Panc1 (cell line): ENCODE measurements around the gene WDR64. TPM values are rescaled to one million over a fixed set of nuclear protein-coding genes. Genes with fewer than 3 reads are reported as not detected.

ENCODE experiments used
- ATAC-seq: fragments of 200-7000 bp; cut with Tn5 transposase; 2 replicates; pipeline ENCODE4 v1.9.1; 2020; ENCODE audit warnings: mild to moderate bottlenecking, moderate library complexity
- BruUV-seq: library from RNA; stranded (reverse); fragments of 400-500 nt; replicated peaks from 2 replicates; lab custom pipeline; 2021; lab: Mats Ljungman, UMichigan
- CTCF ChIA-PET: fragments of 300-600 bp; sonication (Branson Sonifier 250); formaldehyde crosslinking; loops from one replicate; lab custom pipeline; 2022; ENCODE audit warnings: antibody characterized with exemption; lab: Charles Lee
- POLR2A ChIA-PET: fragments of 300-600 bp; sonication (Branson Sonifier 250); formaldehyde crosslinking; loops from one replicate; lab custom pipeline; 2022; ENCODE audit warnings: antibody characterized with exemption; lab: Charles Lee
- DNase-seq: peaks from one replicate; pipeline ENCODE4 v3.0.0-alpha.2; 2010; ENCODE audit warnings: low read depth, low spot score
- H3K27ac ChIP-seq: 2 replicates; pipeline ENCODE4 v1.5.1; 2011; ENCODE audit warnings: mild to moderate bottlenecking, low read length, inconsistent platforms
- H3K27me3 ChIP-seq: fragments of 200-500 bp; sonication (Bioruptor generic); 2 replicates; pipeline ENCODE4 v1.6.0; 2014; ENCODE audit warnings: low read length, inconsistent platforms; ENCODE audit not compliant: control insufficient read depth, insufficient read depth
- H3K36me3 ChIP-seq: fragments of 200-500 bp; sonication (Bioruptor generic); 2 replicates; pipeline ENCODE4 v1.5.1; 2014; ENCODE audit warnings: inconsistent platforms, mild to moderate bottlenecking, low read length, moderate library complexity; ENCODE audit not compliant: control insufficient read depth, insufficient read depth
- H3K4me1 ChIP-seq: 2 replicates; pipeline ENCODE4 v1.5.1; 2011; ENCODE audit warnings: inconsistent platforms, mild to moderate bottlenecking, low read length, moderate library complexity; ENCODE audit not compliant: control insufficient read depth, insufficient read depth
- H3K4me3 ChIP-seq, 2 experiments: 2 replicates each; pipeline ENCODE4 v1.5.1; 2011 to 2012; ENCODE audit warnings: low read depth in 2 of 2, low read length in 2 of 2, mild to moderate bottlenecking in 2 of 2, inconsistent platforms in 1 of 2, moderate library complexity in 1 of 2
- H3K9me3 ChIP-seq: fragments of 200-500 bp; sonication (Bioruptor generic); 2 replicates; pipeline ENCODE4 v1.5.1; 2014; ENCODE audit warnings: low read depth, mild to moderate bottlenecking, inconsistent platforms, low read length, moderate library complexity; ENCODE audit not compliant: control insufficient read depth, insufficient read depth
- CTCF ChIP-seq: fragments of 450-650 bp; IDR thresholded peaks from 2 replicates; pipeline ENCODE4 v1.5.1; 2017; ENCODE audit warnings: mild to moderate bottlenecking
- POLR2AphosphoS5 ChIP-seq: IDR thresholded peaks from 2 replicates; pipeline ENCODE4 v1.6.1; 2012; ENCODE audit warnings: mild to moderate bottlenecking, low read depth, low read length, moderate library complexity
- REST ChIP-seq, 2 experiments: IDR thresholded peaks; 2 replicates each; pipeline ENCODE4 v1.6.1; 2011 to 2012; ENCODE audit warnings: low read depth in 2 of 2, control low read depth in 1 of 2, low read length in 1 of 2, mild to moderate bottlenecking in 1 of 2, moderate library complexity in 1 of 2; ENCODE audit not compliant: insufficient read depth in 1 of 2
- SIN3A ChIP-seq: IDR thresholded peaks from 2 replicates; pipeline ENCODE4 v1.6.1; 2012; ENCODE audit warnings: low read depth, mild to moderate bottlenecking, low read length, moderate library complexity, borderline replicate concordance; ENCODE audit not compliant: insufficient read depth
- TCF7L2 ChIP-seq: IDR thresholded peaks from 2 replicates; pipeline ENCODE4 v1.6.1; 2011; ENCODE audit warnings: mild to moderate bottlenecking, low read depth, low read length, inconsistent platforms
- in situ Hi-C: cut with HindIII; loops from 2 replicates; pipeline ENCODE4 v1.10.0; 2016; ENCODE audit warnings: low sequenced_read_pairs, low pct_unique_long_range_greater_than_20kb
- intact Hi-C: fragments of 100-400 bp; cut with micrococcal nuclease; formaldehyde crosslinking; loops from one replicate; pipeline ENCODE4 v1.10.0; 2022; ENCODE audit not compliant: unreplicated experiment
- total RNA-seq: library from RNA; stranded (reverse); gene quantifications from one replicate; pipeline ENCODE4 v1.2.1, GENCODE V29; 2021; ENCODE audit not compliant: unreplicated experiment

WDR64 gene
- total RNA-seq, 1 experiment from 2014 or later: not detected

GRCh38 chr1:241821363-241821762, 169.3 kb downstream of the WDR64 start:
- no peaks in the 10 kb centered on the region for H3K36me3 ChIP-seq
- H3K27me3 ChIP-seq: no peaks in the 10 kb centered on the region
- H3K9me3 ChIP-seq: no peaks in the 10 kb centered on the region
- ATAC-seq (no peak; the same call in 1 of the 2 replicates), DNase-seq (peak; percentile 20)
- no peak for TF ChIP-seq REST (IDR thresholded peaks at IDR 0.05; ENCODE audit: insufficient read depth in 1 of 2, low read depth in 2 of 2, low read length in 1 of 2)
- no peak for TF ChIP-seq TCF7L2
- TF ChIP-seq POLR2AphosphoS5: no peak
- no peak for TF ChIP-seq CTCF
- TF ChIP-seq SIN3A: no peak
- CTCF ChIA-PET: no interaction called here
- H3K27ac ChIP-seq: no peak overlapping the region
- in situ Hi-C loops: no loop called here
- H3K4me3 ChIP-seq: no peak overlapping the region
- BruUV-seq: no TSS peak
- H3K4me1 ChIP-seq: 0 out of 2 replicates have a peak, but pooled peaks cover 4% of the 10 kb centered on the region
- POLR2A ChIA-PET: interaction anchor here (0.7 kb wide), 1 partner anchor 72 kb away, joined by 3 read pairs; no protein-coding TSS in a partner anchor
- intact Hi-C loops: no loop called here

- POLR2A ChIA-PET: no interaction called here
- CTCF ChIA-PET: no interaction called here
Measured at GRCh38 chr1:241822846-241823245, 170.8 kb downstream of the WDR64 start.

More at GRCh38 chr1:241822846-241823245, 170.8 kb downstream of the WDR64 start:
- DNase-seq (no peak), ATAC-seq (no peak)
- no TSS peak for BruUV-seq
- Histone ChIP-seq H3K4me3 (no peak overlapping the region), H3K27ac (no peak overlapping the region), H3K4me1 (no peaks in the 10 kb centered on the region), H3K9me3 (no peaks in the 10 kb centered on the region), H3K27me3 (no peaks in the 10 kb centered on the region), H3K36me3 (no peaks in the 10 kb centered on the region)
- intact Hi-C loops (no loop called here), in situ Hi-C loops (no loop called here)
- TF ChIP-seq CTCF (no peak), SIN3A (no peak), POLR2AphosphoS5 (no peak), REST (IDR thresholded peaks at IDR 0.05; ENCODE audit: insufficient read depth in 1 of 2, low read depth in 2 of 2, low read length in 1 of 2) (no peak), TCF7L2 (no peak)
